Measurements from ENCODE around the gene CATSPER2.
"Not testable (repeated sequence)": the region's sequence is repeated elsewhere in the genome, so short reads cannot be mapped to it uniquely, and the experiment has no call there.

- not testable (repeated sequence) for TF ChIP-seq CTCF (IDR thresholded peaks at IDR 0.05); MYC (IDR thresholded peaks at IDR 0.05; ENCODE audit: borderline replicate concordance, low read length); POLR2A (IDR thresholded peaks at IDR 0.05; ENCODE audit: low read length); HOXA7 (CRISPR knock-in tag; IDR thresholded peaks at IDR 0.05); CEBPB (IDR thresholded peaks at IDR 0.05); JUN (IDR thresholded peaks at IDR 0.05); FOSL2 (IDR thresholded peaks at IDR 0.05); FOSL2 (CRISPR knock-in tag; IDR thresholded peaks at IDR 0.05)
- TF ChIP-seq, protein P1, sequence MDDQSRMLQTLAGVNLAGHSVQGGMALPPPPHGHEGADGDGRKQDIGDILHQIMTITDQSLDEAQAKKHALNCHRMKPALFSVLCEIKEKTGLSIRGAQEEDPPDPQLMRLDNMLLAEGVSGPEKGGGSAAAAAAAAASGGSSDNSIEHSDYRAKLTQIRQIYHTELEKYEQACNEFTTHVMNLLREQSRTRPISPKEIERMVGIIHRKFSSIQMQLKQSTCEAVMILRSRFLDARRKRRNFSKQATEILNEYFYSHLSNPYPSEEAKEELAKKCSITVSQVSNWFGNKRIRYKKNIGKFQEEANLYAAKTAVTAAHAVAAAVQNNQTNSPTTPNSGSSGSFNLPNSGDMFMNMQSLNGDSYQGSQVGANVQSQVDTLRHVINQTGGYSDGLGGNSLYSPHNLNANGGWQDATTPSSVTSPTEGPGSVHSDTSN (IDR thresholded peaks at IDR 0.05), result not testable (repeated sequence)
- TF ChIP-seq, protein P2, sequence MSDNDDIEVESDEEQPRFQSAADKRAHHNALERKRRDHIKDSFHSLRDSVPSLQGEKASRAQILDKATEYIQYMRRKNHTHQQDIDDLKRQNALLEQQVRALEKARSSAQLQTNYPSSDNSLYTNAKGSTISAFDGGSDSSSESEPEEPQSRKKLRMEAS (IDR thresholded peaks at IDR 0.05), result not testable (repeated sequence)
Measured at GRCh38 chr15:43692679-43693078, 44.0 kb upstream of the CATSPER2 start.

Measured in A549 (cell line).